Upper lobe of left lung (tissue), 4 donors: ENCODE data around the gene LEUTX.

Experiments
- POLR2AphosphoS5 ChIP-seq, 2 donors: sonication (generic); formaldehyde crosslinking; IDR thresholded peaks; one replicate each; pipeline ENCODE4 v1.5.1; 2017; ENCODE audit warnings: antibody characterized with exemption in 2 of 2
- TF ChIP-seq, protein P1 (sequence below), 6 experiments: fragments of 450-650 bp in 4 of 6; fragments of 200-600 bp in 2 of 6; sonication (generic) in 2 of 6; IDR thresholded peaks; one replicate each; pipeline ENCODE4 v1.5.1; 2016 to 2019; ENCODE audit warnings: antibody characterized with exemption in 6 of 6

DNA sequence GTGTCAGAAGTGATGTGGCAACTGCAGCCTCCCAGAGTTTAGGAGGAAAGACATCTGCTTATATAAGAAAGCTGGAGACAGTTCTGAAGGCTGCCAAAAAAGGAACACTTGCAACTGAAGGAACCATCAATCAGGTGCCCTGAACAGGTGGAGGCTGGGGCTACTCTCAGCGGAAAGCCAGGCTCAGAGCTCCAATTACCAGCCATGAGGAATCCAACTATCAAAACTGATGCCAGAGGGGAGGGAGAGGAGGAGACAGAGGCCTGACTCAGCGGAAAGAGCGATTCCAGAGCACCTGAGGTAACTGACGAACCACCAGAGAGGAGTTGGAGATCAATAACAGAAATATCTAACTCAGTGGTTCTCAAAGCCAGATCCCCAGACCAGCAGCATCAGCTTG is 24.3 kb downstream of the LEUTX start:
- TF ChIP-seq, protein P1, sequence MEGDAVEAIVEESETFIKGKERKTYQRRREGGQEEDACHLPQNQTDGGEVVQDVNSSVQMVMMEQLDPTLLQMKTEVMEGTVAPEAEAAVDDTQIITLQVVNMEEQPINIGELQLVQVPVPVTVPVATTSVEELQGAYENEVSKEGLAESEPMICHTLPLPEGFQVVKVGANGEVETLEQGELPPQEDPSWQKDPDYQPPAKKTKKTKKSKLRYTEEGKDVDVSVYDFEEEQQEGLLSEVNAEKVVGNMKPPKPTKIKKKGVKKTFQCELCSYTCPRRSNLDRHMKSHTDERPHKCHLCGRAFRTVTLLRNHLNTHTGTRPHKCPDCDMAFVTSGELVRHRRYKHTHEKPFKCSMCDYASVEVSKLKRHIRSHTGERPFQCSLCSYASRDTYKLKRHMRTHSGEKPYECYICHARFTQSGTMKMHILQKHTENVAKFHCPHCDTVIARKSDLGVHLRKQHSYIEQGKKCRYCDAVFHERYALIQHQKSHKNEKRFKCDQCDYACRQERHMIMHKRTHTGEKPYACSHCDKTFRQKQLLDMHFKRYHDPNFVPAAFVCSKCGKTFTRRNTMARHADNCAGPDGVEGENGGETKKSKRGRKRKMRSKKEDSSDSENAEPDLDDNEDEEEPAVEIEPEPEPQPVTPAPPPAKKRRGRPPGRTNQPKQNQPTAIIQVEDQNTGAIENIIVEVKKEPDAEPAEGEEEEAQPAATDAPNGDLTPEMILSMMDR (IDR thresholded peaks at IDR 0.05), result no peak
- no peak for TF ChIP-seq POLR2AphosphoS5 (IDR thresholded peaks at IDR 0.05)
